Esophagus squamous epithelium (tissue), 5 donors: ENCODE results near the gene OR12D1. TPM values are rescaled to one million over a fixed set of nuclear protein-coding genes. Genes with fewer than 3 reads are reported as not detected.

ENCODE experiments used
- DNase-seq: peaks from one replicate; lab custom pipeline; 2025; lab: John Stamatoyannopoulos, UW
- H3K27ac ChIP-seq, 4 donors: fragments of 200-600 bp; sonication (generic); one replicate each; pipeline ENCODE4 v1.5.1; 2016 to 2019; ENCODE audit warnings: mild to moderate bottlenecking in 1 of 4
- H3K27me3 ChIP-seq, 4 donors: fragments of 200-600 bp; sonication (generic); 1 replicate in 3 of 4; 2 replicates in 1 of 4; pipeline versions ENCODE4 v1.5.1 to v1.6.0; 2017 to 2021; ENCODE audit warnings: antibody characterized with exemption in 1 of 4
- H3K36me3 ChIP-seq, 3 donors: fragments of 200-600 bp; sonication (generic); one replicate each; pipeline ENCODE4 v1.5.1; 2016 to 2019
- H3K4me1 ChIP-seq, 3 donors: fragments of 200-600 bp; sonication (generic); one replicate each; pipeline ENCODE4 v1.5.1; 2017 to 2019
- H3K4me3 ChIP-seq, 4 donors: fragments of 200-600 bp; sonication (generic); 1 replicate in 3 of 4; 2 replicates in 1 of 4; pipeline ENCODE4 v1.5.1; 2016 to 2019; ENCODE audit warnings: mild to moderate bottlenecking in 2 of 4, moderate library complexity in 1 of 4
- H3K9me3 ChIP-seq, 3 donors: fragments of 200-600 bp; sonication (generic); one replicate each; pipeline ENCODE4 v1.5.1; 2016 to 2019
- POLR2A ChIP-seq, 4 donors: fragments of 450-650 bp; IDR thresholded peaks; one replicate each; pipeline ENCODE4 v1.6.1; 2017; ENCODE audit warnings: antibody characterized with exemption in 4 of 4, mild to moderate bottlenecking in 4 of 4, moderate library complexity in 3 of 4
- WGBS, 2 donors: methylation state at CpG; one replicate each; pipeline ENCODE4 v1.1.5; 2018; 5-methylcytosine and 5-hydroxymethylcytosine counted together
- intact Hi-C: fragments of 100-400 bp; cut with DNase I; formaldehyde crosslinking; loops from one replicate; pipeline ENCODE4 v1.15.0; 2022
- total RNA-seq, 4 donors: library from RNA; depleted of rRNA; stranded (reverse); fragments of >200 nt; gene quantifications; one replicate each; pipeline ENCODE4 v1.1.0, GENCODE V29; 2016
- TF ChIP-seq, protein P1 (sequence below), 6 experiments: fragments of 450-650 bp in 4 of 6; fragments of 200-600 bp in 2 of 6; sonication (generic) in 2 of 6; IDR thresholded peaks; one replicate each; pipeline ENCODE4 v1.5.1; 2016 to 2019; ENCODE audit warnings: antibody characterized with exemption in 6 of 6, mild to moderate bottlenecking in 4 of 6, moderate library complexity in 4 of 6
- donor health status: DM: yes; HTN: yes; CAD: no.

Gene OR12D1
- total RNA-seq, 4 donors from 2014 or later: not detected

DNA sequence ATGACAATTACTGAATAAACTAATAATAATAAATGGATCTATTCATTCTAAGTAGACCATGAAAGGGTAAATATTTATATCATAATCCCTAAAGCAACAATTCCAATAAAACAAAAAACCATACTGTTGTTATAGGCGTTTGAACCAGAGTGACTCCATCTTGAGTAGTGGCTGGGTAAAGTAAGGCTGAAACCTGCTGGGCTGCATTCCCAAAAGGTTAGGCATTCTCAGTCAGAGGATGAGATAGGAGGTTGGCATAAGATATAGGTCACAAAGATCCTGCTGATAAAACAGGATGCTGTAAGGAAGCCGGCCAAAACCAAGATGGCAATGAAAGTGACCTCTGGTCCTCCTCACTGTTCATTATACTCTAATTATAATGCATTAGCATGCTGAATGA, 50.6 kb downstream of the OR12D1 start:
- intact Hi-C loops: no loop called here
- no peaks in the 10 kb centered on the region for H3K27me3 ChIP-seq
- DNase-seq: no peak
- WGBS, 2 donors: 39 to 46% methylated on average over 2 of the region's 2 CpGs
- no peak overlapping the region for H3K4me3 ChIP-seq
- no peaks in the 10 kb centered on the region for H3K4me1 ChIP-seq
- no peak overlapping the region for H3K27ac ChIP-seq
- H3K9me3 ChIP-seq: no peaks in the 10 kb centered on the region
- no peaks in the 10 kb centered on the region for H3K36me3 ChIP-seq
- TF ChIP-seq, protein P1, sequence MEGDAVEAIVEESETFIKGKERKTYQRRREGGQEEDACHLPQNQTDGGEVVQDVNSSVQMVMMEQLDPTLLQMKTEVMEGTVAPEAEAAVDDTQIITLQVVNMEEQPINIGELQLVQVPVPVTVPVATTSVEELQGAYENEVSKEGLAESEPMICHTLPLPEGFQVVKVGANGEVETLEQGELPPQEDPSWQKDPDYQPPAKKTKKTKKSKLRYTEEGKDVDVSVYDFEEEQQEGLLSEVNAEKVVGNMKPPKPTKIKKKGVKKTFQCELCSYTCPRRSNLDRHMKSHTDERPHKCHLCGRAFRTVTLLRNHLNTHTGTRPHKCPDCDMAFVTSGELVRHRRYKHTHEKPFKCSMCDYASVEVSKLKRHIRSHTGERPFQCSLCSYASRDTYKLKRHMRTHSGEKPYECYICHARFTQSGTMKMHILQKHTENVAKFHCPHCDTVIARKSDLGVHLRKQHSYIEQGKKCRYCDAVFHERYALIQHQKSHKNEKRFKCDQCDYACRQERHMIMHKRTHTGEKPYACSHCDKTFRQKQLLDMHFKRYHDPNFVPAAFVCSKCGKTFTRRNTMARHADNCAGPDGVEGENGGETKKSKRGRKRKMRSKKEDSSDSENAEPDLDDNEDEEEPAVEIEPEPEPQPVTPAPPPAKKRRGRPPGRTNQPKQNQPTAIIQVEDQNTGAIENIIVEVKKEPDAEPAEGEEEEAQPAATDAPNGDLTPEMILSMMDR (IDR thresholded peaks at IDR 0.05): no peak
- no peak for TF ChIP-seq POLR2A (IDR thresholded peaks at IDR 0.05)

DNA sequence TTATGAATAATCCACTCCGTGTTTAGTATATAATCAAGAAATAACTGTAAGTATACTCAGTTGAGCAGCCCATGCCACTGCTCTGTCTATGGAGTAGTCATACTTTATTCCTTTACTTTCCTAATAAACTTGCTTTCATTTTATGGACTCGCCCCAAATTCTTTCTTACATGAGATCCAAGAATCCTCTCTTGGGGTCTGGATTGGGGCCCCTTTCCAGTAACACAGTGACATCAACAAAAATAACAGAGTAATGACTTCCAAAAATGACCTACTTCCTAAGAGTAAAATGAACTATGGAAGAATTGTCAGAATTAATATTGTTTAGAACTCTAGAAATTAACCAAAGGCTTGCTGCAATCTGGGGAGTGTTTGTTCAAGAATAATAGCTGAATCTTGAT, 51.1 kb downstream of the OR12D1 start:
- DNase-seq: no peak
- H3K27me3 ChIP-seq: no peaks in the 10 kb centered on the region
- TF ChIP-seq POLR2A (IDR thresholded peaks at IDR 0.05): no peak
- TF ChIP-seq, protein P1 (IDR thresholded peaks at IDR 0.05): no peak
- H3K4me1 ChIP-seq: no peaks in the 10 kb centered on the region
- no peaks in the 10 kb centered on the region for H3K36me3 ChIP-seq
- no peak overlapping the region for H3K27ac ChIP-seq
- no peak overlapping the region for H3K4me3 ChIP-seq
- H3K9me3 ChIP-seq: no peaks in the 10 kb centered on the region
- WGBS, 2 donors: 72 to 84% methylated on average over 2 of the region's 2 CpGs
- intact Hi-C loops: no loop called here

DNA sequence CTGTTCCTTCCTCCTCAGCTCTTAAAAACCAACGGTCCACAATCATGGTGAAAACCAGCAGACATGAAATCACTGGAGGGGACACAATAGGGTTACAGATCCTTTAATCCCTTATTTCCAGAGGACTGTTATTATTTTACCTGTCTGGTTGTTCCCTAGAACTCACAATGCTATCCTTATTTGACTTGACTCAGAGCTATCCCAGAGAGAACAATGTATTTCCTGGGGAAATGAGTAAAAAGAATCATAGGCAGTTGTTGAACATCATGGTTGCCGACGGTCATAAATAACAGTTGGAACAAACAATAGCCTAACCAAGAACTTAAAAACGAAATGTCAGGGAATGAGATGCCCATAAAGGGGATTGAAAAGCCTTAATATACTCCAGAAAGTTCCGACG, 51.5 kb downstream of the OR12D1 start:
- Histone ChIP-seq H3K27me3 (no peaks in the 10 kb centered on the region), H3K27ac (no peak overlapping the region), H3K4me1 (no peaks in the 10 kb centered on the region), H3K36me3 (no peaks in the 10 kb centered on the region), H3K9me3 (no peaks in the 10 kb centered on the region), H3K4me3 (no peak overlapping the region)
- 56 to 58% methylated on average over 6 of the region's 6 CpGs for WGBS, 2 donors
- DNase-seq: no peak
- intact Hi-C loops: no loop called here
- TF ChIP-seq, protein P1 (IDR thresholded peaks at IDR 0.05): no peak
- TF ChIP-seq POLR2A (IDR thresholded peaks at IDR 0.05): no peak

Other genes starting within 250 kb of the OR12D1 start
- gene OR2J2, start 244.0 kb upstream of the OR12D1 start, total RNA-seq: not detected
- gene OR14J1, start 113.2 kb upstream of the OR12D1 start, total RNA-seq: not detected
- gene OR5V1, start 46.1 kb upstream of the OR12D1 start, total RNA-seq: not detected
- not detected for gene OR12D3, start 39.6 kb upstream of the OR12D1 start, total RNA-seq
- not detected for gene OR12D2, start 19.3 kb upstream of the OR12D1 start, total RNA-seq
- not detected for gene OR10C1, start 24.4 kb downstream of the OR12D1 start, total RNA-seq
- not detected for gene OR11A1, start 42.1 kb downstream of the OR12D1 start, total RNA-seq
- not detected for gene OR2H1, start 42.2 kb downstream of the OR12D1 start, total RNA-seq
- gene MAS1L, start 73.0 kb downstream of the OR12D1 start, total RNA-seq: not detected
- gene UBD, start 144.8 kb downstream of the OR12D1 start, total RNA-seq: 10 to 100 TPM in 1 of 4 donors, 1 to 10 TPM in 1, under 1 TPM in 1, not detected in 1; 0.76 to 11.1 (median 1.6) TPM
- gene OR2H2, start 170.2 kb downstream of the OR12D1 start, total RNA-seq: not detected
- gene GABBR1, start 218.3 kb downstream of the OR12D1 start, total RNA-seq: 10 to 100 TPM in 2 of 4 donors, 1 to 10 TPM in 2; 4.1 to 19.5 (median 8.5) TPM
- gene MOG, start 242.2 kb downstream of the OR12D1 start, total RNA-seq: not detected